HCT116 (cell line): ENCODE measurements around the gene GP2. TPM values are rescaled to one million over a fixed set of nuclear protein-coding genes. Genes with fewer than 3 reads are reported as not detected.

Experiments used
- ATAC-seq: fragments of 200-7000 bp; cut with Tn5 transposase; 2 replicates; pipeline ENCODE4 v1.9.1; 2020; ENCODE audit warnings: mild to moderate bottlenecking, moderate library complexity
- BruUV-seq: library from RNA; stranded (reverse); fragments of 400-500 nt; replicated peaks from 2 replicates; lab custom pipeline; 2021; lab: Mats Ljungman, UMichigan
- CTCF ChIA-PET: fragments of 300-600 bp; sonication (Branson Sonifier 250); formaldehyde crosslinking; loops from one replicate; lab custom pipeline; 2021; ENCODE audit warnings: antibody characterized with exemption; lab: Charles Lee
- POLR2A ChIA-PET: fragments of 300-600, 350-600 bp; sonication (Branson Sonifier 250); formaldehyde crosslinking; loops from one replicate; lab custom pipeline; 2021; ENCODE audit warnings: antibody characterized with exemption; lab: Charles Lee
- RAD21 ChIA-PET, 2 experiments: fragments of 300-600 bp; sonication (Branson Sonifier 250); formaldehyde crosslinking; loops; one replicate each; lab custom pipeline; 2023; ENCODE audit warnings: low total read pairs in 2 of 2; ENCODE audit not compliant: uncharacterized antibody in 2 of 2, unreplicated experiment in 2 of 2, low non-redundant PET in 1 of 2; lab: Charles Lee
- DNase-seq: peaks from one replicate; pipeline ENCODE4 v3.0.0-alpha.2; 2010; ENCODE audit warnings: low read depth, low spot score
- H2AFZ ChIP-seq: fragments of 200-600 bp; shearing (Covaris generic), sonication (generic); 2 replicates; pipeline ENCODE4 v1.6.1; 2017; ENCODE audit warnings: low read depth, mixed run types, mixed read lengths, antibody characterized with exemption, low read length; ENCODE audit not compliant: poor library complexity, severe bottlenecking
- H3K27ac ChIP-seq: 2 replicates; pipeline ENCODE4 v1.5.1; 2012; ENCODE audit warnings: low read depth, low read length
- H3K27me3 ChIP-seq: fragments of 200-600 bp; sonication (generic); 2 replicates; pipeline ENCODE4 v1.6.1; 2016; ENCODE audit warnings: mixed run types, low read length, mixed read lengths; ENCODE audit not compliant: insufficient read depth
- H3K36me3 ChIP-seq, 2 experiments: fragments of 200-500 bp in 1 of 2; fragments of 200-600 bp in 1 of 2; sonication (Bioruptor generic) in 1 of 2; sonication (generic) in 1 of 2; 2 replicates each; pipeline versions ENCODE4 v1.5.1 to v1.6.1; 2014 to 2016; ENCODE audit warnings: low read length in 2 of 2, inconsistent platforms in 1 of 2, mixed read lengths in 1 of 2, mixed run types in 1 of 2; ENCODE audit not compliant: insufficient read depth in 2 of 2, control insufficient read depth in 1 of 2
- H3K4me1 ChIP-seq, 2 experiments: fragments of 200-600 bp in 1 of 2; sonication (generic) in 1 of 2; 2 replicates each; pipeline versions ENCODE4 v1.5.1 to v1.6.1; 2012 to 2017; ENCODE audit warnings: low read length in 2 of 2, inconsistent platforms in 1 of 2, mild to moderate bottlenecking in 1 of 2, mixed read lengths in 1 of 2, mixed run types in 1 of 2, moderate library complexity in 1 of 2; ENCODE audit not compliant: insufficient read depth in 2 of 2, control insufficient read depth in 1 of 2
- H3K4me2 ChIP-seq: fragments of 200-600 bp; sonication (generic); 2 replicates; pipeline ENCODE4 v1.6.1; 2017; ENCODE audit warnings: mixed run types, low read length, mixed read lengths
- H3K4me3 ChIP-seq, 2 experiments: fragments of 200-600 bp in 1 of 2; sonication (generic) in 1 of 2; replicated peaks in 1 of 2; 2 replicates each; pipeline ENCODE4 v1.5.1; 2011 to 2016; ENCODE audit warnings: low read length in 2 of 2, control low read depth in 1 of 2, low read depth in 1 of 2, mild to moderate bottlenecking in 1 of 2, mixed read lengths in 1 of 2, mixed run types in 1 of 2
- H3K79me2 ChIP-seq: fragments of 200-600 bp; sonication (generic); 2 replicates; pipeline ENCODE4 v1.6.1; 2017; ENCODE audit warnings: mild to moderate bottlenecking, mixed run types, low read length, moderate library complexity, mixed read lengths; ENCODE audit not compliant: insufficient read depth
- H3K9ac ChIP-seq: fragments of 200-600 bp; sonication (generic); 2 replicates; pipeline ENCODE4 v1.6.1; 2016; ENCODE audit warnings: low read length, mixed read lengths
- H3K9me2 ChIP-seq: fragments of 200-600 bp; sonication (generic), shearing (Covaris generic); 2 replicates; pipeline ENCODE4 v1.6.1; 2017; ENCODE audit warnings: mixed run types, mild to moderate bottlenecking, moderate library complexity; ENCODE audit not compliant: insufficient read depth
- H3K9me3 ChIP-seq, 2 experiments: fragments of 200-500 bp in 1 of 2; fragments of 200-600 bp in 1 of 2; sonication (Bioruptor generic) in 1 of 2; sonication (generic) in 1 of 2; 2 replicates each; pipeline ENCODE4 v1.6.1; 2014 to 2017; ENCODE audit warnings: low read length in 2 of 2, mixed read lengths in 2 of 2, inconsistent platforms in 1 of 2, low read depth in 1 of 2, mild to moderate bottlenecking in 1 of 2, mixed run types in 1 of 2, moderate library complexity in 1 of 2; ENCODE audit not compliant: control insufficient read depth in 1 of 2, insufficient read depth in 1 of 2
- H4K20me1 ChIP-seq: fragments of 200-600 bp; sonication (generic), shearing (Covaris generic); 2 replicates; pipeline ENCODE4 v1.6.1; 2017; ENCODE audit warnings: mixed run types, mild to moderate bottlenecking, moderate library complexity; ENCODE audit not compliant: insufficient read depth
- CEBPB ChIP-seq: IDR thresholded peaks from 2 replicates; pipeline ENCODE4 v1.6.1; 2012; ENCODE audit warnings: low read depth
- CTCF ChIP-seq, 3 experiments: fragments of 200-600 bp in 1 of 3; sonication (generic) in 1 of 3; IDR thresholded peaks in 2 of 3; conservative IDR thresholded peaks in 1 of 3; 2 replicates each; pipeline ENCODE4 v1.5.1; 2012 to 2017; ENCODE audit warnings: low read depth in 2 of 3, low read length in 2 of 3, antibody characterized with exemption in 1 of 3, borderline replicate concordance in 1 of 3, control low read depth in 1 of 3, mild to moderate bottlenecking in 1 of 3, mixed read lengths in 1 of 3, mixed run types in 1 of 3, moderate library complexity in 1 of 3; ENCODE audit not compliant: insufficient read depth in 1 of 3
- ELF1 ChIP-seq: IDR thresholded peaks from 2 replicates; pipeline ENCODE4 v1.6.1; 2012; ENCODE audit warnings: low read depth, borderline replicate concordance
- EZH2 ChIP-seq: fragments of 200-600 bp; sonication (generic); IDR thresholded peaks from 2 replicates; pipeline ENCODE4 v1.6.1; 2017; ENCODE audit warnings: antibody characterized with exemption, mixed run types
- JUND ChIP-seq: IDR thresholded peaks from 2 replicates; pipeline ENCODE4 v1.6.1; 2012
- POLR2A ChIP-seq: IDR thresholded peaks from 2 replicates; pipeline ENCODE4 v1.7.0; 2011; ENCODE audit warnings: borderline replicate concordance; ENCODE audit not compliant: insufficient read depth, insufficient read length; ENCODE audit errors: extremely low read depth
- POLR2AphosphoS5 ChIP-seq: IDR thresholded peaks from 2 replicates; pipeline ENCODE4 v1.6.1; 2011; ENCODE audit warnings: mild to moderate bottlenecking, low read depth, low read length, moderate library complexity
- RAD21 ChIP-seq: IDR thresholded peaks from 2 replicates; pipeline ENCODE4 v1.6.1; 2012; ENCODE audit warnings: low read depth, mild to moderate bottlenecking
- TCF7L2 ChIP-seq: IDR thresholded peaks from 2 replicates; pipeline ENCODE4 v1.7.0; 2011; ENCODE audit warnings: borderline replicate concordance, inconsistent platforms; ENCODE audit not compliant: insufficient read depth, insufficient read length; ENCODE audit errors: extremely low read depth
- ZNF274 ChIP-seq: fragments of 200-500 bp; sonication (Bioruptor generic); IDR thresholded peaks from 2 replicates; pipeline ENCODE4 v1.6.1; 2014; ENCODE audit warnings: mild to moderate bottlenecking, low read depth, low read length, inconsistent platforms
- intact Hi-C: fragments of 100-400 bp; cut with micrococcal nuclease; formaldehyde crosslinking; loops from 2 replicates; pipeline ENCODE4 v1.10.0; 2022
- total RNA-seq: library from RNA; stranded (reverse); gene quantifications from one replicate; pipeline ENCODE4 v1.2.1, GENCODE V29; 2021; ENCODE audit not compliant: unreplicated experiment
- TF ChIP-seq, protein P1 (sequence below): IDR thresholded peaks from 2 replicates; pipeline ENCODE4 v1.6.1; 2012

The GP2 gene
- total RNA-seq, 1 experiment from 2014 or later, result 8.7 TPM

- no peak within 1 kb of the TSS for H2AFZ ChIP-seq
- ChIA-PET POLR2A (no interaction called here), CTCF (no interaction called here), RAD21 (no interaction called here)
- DNase-seq (no peak), ATAC-seq (no peak)
- no peaks in the 10 kb centered on the region for H3K4me1 ChIP-seq
- no peak within 1 kb of the TSS for H3K9ac ChIP-seq
- no TSS peak for BruUV-seq
- H3K36me3 ChIP-seq, result no peaks in the 10 kb centered on the region
- H3K79me2 ChIP-seq, result no peaks in the 10 kb centered on the region
- H3K27me3 ChIP-seq, result peaks cover 54% of the 10 kb centered on the region
- no peak within 1 kb of the TSS for H3K4me2 ChIP-seq
- H3K9me2 ChIP-seq, result no peaks in the 10 kb centered on the region
- intact Hi-C loops, result no loop called here
- H3K9me3 ChIP-seq, result no peaks in the 10 kb centered on the region
- H3K27ac ChIP-seq, result no peak within 1 kb of the TSS
- H3K4me3 ChIP-seq, result no peak within 1 kb of the TSS
- no peaks in the 10 kb centered on the region for H4K20me1 ChIP-seq
- TF ChIP-seq TCF7L2 (no peak), JUND (no peak), POLR2A (no peak), ZNF274 (no peak), CEBPB (no peak), ELF1 (no peak), EZH2 (no peak)
- TF ChIP-seq, protein P1, sequence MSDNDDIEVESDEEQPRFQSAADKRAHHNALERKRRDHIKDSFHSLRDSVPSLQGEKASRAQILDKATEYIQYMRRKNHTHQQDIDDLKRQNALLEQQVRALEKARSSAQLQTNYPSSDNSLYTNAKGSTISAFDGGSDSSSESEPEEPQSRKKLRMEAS, result no peak
These were observed 25.3 kb upstream of the GP2 start, which contains the start of gene UMOD for GRCh38 chr16:20352615-20353014. Gene UMOD, minus strand, starts transcription at chr16:20352715. Its CDS starts 1,978 bp downstream, at chr16:20350737.

- Histone ChIP-seq H3K4me3 (no peak overlapping the region), H3K4me1 (no peaks in the 10 kb centered on the region), H3K9me2 (no peaks in the 10 kb centered on the region), H4K20me1 (no peaks in the 10 kb centered on the region), H3K27me3 (peaks cover 28% of the 10 kb centered on the region), H3K9ac (no peak overlapping the region), H3K79me2 (no peaks in the 10 kb centered on the region), H3K27ac (no peak overlapping the region), H2AFZ (no peak overlapping the region), H3K9me3 (no peaks in the 10 kb centered on the region), H3K36me3 (no peaks in the 10 kb centered on the region), H3K4me2 (no peak overlapping the region)
- no peak for TF ChIP-seq TCF7L2
- TF ChIP-seq POLR2AphosphoS5, result no peak
- TF ChIP-seq CTCF (IDR thresholded peaks at IDR 0.05 in 2 of 3, conservative IDR thresholded peaks at IDR 0.05 in 1 of 3; ENCODE audit: borderline replicate concordance in 1 of 3, insufficient read depth in 1 of 3, low read depth in 2 of 3, low read length in 2 of 3), result peak in 2 of 3 experiments; percentile 59 to 64; a peak in 4 of 6 replicates
- TF ChIP-seq RAD21, result no peak
- no peak for TF ChIP-seq CEBPB
- POLR2A ChIA-PET, result no interaction called here
- RAD21 ChIA-PET, result no interaction called here
- no TSS peak for BruUV-seq
- ATAC-seq (peak; percentile 63; the same call in 1 of the 2 replicates), DNase-seq (no peak)
- CTCF ChIA-PET, result interaction anchor here (0.7 to 1.7 kb wide), 6 partner anchors 9 to 451 kb away, joined by 3 to 7 read pairs (median 4); no protein-coding TSS in a partner anchor
- intact Hi-C loops, result no loop called here
These were observed 22.3 kb upstream of the GP2 start for GRCh38 chr16:20349615-20350014.
